Left hindlimb (tissue), 1 donor: ENCODE data around the gene TAS2R14.

Experiments
- DNase-seq: peaks from one replicate; pipeline ENCODE4 v3.0.0-alpha.2; 2018

TAS2R14 gene, protein sequence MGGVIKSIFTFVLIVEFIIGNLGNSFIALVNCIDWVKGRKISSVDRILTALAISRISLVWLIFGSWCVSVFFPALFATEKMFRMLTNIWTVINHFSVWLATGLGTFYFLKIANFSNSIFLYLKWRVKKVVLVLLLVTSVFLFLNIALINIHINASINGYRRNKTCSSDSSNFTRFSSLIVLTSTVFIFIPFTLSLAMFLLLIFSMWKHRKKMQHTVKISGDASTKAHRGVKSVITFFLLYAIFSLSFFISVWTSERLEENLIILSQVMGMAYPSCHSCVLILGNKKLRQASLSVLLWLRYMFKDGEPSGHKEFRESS

DNA sequence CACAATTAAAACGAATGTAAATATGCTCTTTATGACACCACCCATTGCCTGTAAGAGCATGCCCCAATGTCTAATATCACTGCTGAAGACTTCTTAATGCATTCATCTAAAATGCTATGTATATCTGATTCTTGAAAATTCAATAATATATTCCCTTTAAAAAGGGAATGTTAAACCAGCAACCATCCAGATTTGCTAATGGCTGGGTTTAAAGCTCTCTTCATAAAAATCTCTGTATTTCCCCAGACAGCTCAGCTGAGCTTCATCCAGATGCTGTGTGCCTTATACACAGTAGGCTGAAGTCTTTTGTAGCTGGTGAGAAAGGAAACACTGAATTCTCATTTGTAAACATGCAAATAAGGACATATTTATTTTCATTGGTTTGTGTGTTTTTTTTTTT lies at the start of gene TAS2R14:
TSS of gene TAS2R14 (minus strand) at position 101 of the 400 bp plus-strand sequence. CDS start at position 45, 56 bp downstream.
- DNase-seq: no peak

DNA sequence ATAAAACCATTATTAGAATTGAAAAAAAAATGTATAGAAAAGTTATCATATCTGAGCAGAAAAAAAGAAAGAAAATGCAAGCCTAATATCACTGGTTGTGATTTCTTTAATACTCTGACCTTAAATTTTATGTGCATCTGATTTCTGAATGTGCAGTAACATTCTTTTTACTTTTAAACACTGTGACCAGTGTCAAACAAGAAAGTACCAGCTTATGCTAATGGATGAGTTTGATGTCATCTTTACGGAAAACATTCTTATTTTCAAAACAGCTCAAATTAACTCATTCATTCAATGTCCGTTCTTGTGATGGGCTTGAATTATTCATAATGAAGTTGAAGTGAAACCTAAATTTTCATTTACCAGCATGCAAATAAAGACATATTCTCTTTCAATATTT lies 47.7 kb upstream of the TAS2R14 start, which contains the start of gene TAS2R50:
TSS of gene TAS2R50 (minus strand) at position 101 of the 400 bp plus-strand sequence. CDS start at position 49, 52 bp downstream.
- DNase-seq: no peak

DNA sequence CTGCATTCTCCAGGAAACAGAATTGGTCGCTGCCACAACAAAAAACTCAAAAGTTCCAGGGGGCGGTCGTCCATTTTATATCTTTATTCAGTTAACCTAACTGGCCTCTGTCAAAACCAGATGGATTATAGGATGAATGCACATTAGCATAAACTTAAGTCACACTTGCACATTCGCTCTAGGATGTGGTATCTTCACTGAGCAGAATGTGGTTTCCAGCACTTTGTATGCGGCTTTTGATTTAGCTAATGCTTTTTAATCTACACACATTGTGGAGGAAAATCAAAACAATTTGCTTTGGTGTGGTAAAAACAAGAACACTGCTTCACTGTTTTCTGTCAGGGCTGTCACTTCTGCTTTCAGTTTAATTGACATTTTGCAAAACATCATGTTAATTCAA lies 43.2 kb upstream of the TAS2R14 start:
- DNase-seq: no peak

DNA sequence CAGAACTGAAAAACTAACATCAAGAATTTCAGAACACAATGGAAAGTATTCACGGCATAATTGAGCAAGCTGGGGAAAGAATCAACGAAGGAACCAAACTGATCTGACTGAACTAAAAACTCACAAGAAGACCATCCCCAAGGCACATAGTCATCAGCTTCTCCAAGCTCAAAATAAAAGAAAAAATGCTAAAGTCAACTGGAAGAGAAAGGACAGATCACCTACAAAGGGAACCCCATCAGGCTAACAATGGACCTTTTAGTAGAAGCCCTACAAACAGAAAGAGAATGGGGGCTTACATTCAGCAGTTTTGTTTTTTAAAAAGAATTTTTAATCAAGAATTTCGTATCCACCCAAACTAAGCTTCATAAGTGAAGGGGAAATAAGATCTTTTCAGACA lies 35.9 kb upstream of the TAS2R14 start:
- no peak for DNase-seq

DNA sequence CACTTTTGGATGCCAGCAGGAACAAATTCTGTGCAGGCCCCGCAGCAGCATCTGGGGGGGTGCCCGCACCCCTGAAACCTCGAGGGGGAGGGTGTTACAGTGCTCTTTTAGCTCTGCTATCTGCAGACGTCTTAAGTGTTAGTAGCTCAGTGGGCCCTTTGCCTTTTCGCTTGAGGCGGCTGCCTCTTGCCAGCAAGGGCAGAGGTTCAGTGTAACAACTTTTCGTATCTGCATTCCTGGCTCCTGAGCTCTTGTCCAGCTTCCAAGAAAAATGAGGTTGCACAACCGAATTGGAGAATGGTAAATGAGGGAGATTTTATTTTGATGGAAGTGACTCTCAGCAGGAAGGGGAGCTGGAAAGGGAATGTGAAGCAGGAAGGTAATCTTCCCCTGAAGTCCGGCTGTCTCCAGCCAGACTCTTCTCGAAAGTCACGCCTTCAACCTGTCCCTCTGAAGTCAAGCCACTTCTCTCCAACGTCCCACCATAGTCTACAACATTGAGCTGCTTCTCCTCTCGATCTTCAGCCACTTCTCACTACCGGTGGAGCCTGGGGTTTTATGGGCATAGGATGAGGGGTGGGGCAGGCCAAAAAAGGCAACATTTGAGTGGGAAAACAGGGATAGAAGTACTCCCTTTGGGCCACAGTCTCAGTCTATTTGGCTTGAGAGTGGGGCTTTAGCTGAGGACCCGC lies 29.8 kb upstream of the TAS2R14 start:
- no peak for DNase-seq

DNA sequence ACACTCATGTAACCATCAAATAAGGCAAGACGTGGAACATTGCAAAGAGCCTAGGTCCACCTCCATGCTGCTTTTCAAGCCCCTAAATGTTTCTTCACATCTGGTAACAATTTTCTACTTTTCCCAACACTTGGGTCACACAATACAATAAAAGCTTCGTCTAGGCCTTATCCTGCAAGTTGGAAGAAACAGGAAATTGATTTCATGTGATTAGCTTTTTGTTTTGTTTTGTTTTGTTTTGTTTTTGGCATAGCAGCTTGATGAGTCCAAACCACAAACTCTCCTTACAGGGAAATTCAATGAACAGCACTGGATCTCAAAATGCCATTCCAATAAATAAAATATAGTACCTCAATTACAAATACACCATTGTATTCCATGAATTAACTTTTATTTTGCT lies 28.3 kb upstream of the TAS2R14 start:
- DNase-seq: no peak

DNA sequence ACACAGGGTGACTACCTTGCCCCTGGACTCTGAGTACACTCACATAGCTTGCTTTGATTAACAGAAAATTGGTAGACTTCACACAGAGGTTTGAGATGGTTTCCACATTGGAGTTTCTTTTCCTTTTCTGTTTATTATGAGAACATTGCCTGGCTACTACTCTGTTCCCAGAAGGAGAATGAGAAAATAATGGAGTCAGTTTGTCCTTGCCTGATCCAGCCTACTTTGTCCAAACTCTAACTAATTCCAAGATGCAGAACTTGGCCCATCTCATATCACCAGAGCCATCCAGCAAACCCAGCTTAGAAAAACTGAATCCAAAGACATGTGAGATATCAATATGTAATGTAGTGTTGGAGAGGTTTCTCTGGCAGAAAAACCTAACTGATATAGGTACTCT lies 27.3 kb upstream of the TAS2R14 start:
- no peak for DNase-seq

DNA sequence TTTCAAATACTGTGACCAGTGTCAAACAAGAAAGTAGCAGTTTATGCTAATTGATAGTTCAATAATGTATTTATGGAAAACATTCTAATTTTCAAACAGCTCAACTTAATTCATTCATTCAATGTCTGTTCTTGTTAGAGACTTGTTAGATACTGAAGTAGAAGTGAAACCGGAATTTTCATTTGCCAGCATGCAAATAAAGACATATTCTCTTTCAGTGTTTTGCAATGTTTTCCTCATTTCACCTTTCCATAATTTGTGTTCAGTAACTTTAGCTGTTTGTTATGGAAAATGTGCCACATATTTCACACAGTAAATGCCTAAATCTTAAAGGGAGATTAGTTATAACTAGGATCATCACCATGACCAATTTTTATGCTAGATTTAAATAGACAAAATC lies 26.4 kb upstream of the TAS2R14 start:
- no peak for DNase-seq

DNA sequence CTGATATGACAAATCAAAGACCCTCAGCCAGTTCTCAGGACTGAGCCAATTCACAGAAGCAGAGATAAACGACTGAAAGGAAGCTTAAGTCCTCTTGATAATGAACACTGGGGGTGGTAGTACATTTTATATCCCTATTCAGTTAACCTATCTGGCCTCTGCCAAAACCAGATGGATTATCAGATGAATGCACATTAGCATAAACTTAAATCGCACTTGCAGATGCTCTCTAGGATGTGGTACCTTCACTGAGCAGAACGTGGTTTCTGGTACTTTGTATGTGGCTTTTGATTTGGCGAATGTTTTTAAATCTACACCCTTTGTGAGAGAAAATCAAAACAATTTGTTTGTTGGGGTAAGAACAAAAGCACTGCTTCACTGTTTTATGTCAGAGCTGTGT lies 21.1 kb upstream of the TAS2R14 start:
- no peak for DNase-seq

DNA sequence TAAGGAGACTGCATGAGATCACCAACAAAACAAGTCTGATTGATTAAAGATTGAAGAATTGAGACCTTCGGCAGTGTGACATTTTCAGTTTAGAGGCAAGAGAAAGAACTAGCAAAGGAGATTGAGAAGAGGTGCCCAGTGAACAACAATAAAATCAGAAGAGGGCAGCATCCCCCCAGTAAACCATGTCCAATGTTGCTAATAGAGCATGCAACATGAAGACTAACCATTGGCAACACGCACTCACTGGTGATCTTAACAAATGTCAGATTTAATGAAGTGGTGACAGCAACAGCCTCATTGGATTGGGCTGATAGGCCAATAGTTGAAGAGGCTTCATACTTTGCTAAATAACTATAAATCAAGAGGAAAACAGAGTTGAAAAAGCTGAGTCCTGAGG lies 20.7 kb upstream of the TAS2R14 start:
- no peak for DNase-seq

DNA sequence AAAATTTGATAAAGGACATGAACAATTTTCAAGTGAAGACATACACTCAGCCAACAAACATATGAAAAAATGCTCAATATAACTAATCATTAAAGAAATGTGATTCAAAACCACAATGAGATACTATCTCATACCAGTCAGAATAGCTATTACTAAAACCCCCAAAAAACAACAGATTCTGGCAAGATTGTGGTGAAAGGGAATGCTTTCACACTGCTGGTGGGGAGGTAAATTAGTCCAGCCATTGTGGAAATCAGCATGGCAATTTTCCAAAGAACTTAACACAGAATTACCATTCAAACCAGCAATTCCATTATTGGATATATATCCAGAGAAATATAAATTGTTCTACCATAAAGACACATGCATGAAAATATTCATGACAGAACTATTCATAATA lies 18.7 kb upstream of the TAS2R14 start:
- DNase-seq: no peak

DNA sequence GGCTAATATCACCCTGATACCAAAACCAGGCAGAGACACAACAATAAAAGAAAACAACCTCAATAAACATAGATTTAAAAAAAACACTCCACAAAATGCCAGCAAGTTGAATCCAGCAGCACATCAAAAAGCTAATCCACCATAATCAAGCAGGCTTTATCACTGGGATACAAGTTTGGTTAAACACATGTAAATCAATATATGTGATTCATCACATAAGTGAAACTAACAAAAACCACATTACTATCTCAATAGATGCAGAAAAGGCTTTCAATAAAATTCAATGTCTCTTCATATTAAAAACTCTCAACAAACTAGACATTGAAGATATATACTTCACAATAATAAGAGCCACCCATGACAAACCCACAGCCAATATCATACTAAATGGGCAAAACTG lies 17.0 kb upstream of the TAS2R14 start:
- no peak for DNase-seq

DNA sequence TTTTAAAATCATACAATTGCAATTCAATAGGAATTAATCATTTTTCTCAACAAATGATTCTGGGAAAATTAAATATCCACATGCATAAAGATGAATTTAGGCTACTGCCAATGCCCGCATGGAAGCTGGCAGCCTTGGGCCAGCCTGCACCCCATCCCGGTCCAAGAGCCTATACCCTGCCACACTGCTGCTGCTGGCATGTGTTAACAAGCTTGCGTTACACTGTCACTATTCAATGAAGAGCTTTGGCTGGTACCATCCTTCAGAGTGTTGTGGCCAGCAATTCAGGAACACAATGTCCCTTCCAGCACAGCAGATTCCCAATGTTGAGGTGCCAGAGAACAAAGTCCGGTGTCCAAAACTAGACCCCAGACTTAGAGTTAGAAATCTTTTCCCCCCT lies 13.6 kb upstream of the TAS2R14 start:
- DNase-seq: no peak

DNA sequence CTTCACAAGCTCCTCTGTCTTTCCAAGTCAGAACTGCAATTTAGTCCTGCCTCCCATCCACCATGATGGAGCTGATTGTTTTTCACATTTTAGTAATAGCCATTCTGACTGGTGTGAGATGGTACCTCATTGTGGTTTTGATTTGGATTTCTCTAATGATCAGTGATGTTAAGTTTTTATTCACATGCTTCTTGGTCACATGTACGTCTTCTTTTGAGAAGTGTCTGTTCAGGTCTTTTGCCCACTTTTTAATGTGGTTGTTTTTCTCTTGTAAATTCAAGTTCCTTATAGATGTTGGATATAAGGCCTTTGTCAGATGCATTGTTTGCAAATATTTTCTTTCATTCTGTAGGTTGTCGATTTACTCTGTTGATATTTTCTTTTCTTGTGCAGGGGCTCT lies 4.1 kb upstream of the TAS2R14 start:
- DNase-seq: no peak

DNA sequence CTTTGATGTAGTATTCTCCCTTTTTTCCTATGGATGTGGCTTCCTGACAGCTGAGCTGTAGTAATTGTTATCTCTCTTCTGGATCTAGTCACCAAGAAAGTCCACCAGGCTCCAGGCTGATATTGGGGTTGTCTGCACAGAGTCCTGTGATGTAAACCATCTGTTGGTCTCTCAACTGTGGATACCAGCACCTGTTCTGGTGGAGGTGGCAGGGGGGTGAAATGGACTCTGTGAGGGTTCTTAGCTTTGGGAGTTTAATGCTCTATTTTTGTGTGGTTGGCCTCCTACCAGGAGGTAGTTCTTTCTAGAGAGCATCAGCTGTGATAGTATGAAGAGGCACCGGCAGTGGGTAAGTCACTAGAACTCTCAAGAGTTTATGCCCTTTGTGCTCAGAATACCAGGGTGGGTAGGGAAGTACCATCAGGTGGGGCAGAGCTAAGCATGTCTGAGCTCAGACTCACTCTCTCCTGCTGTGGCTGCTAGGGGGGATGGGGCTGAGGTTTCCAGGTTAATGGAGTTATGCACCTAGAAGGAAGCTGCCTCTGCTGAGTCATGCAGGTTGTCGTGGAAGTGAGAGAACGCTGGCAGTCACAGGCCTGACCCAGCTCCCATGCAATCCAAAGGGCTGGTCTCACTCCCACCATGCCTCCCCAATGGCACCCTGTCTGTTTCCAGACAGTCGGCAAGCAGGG lies 3.0 kb upstream of the TAS2R14 start:
- DNase-seq: no peak

DNA sequence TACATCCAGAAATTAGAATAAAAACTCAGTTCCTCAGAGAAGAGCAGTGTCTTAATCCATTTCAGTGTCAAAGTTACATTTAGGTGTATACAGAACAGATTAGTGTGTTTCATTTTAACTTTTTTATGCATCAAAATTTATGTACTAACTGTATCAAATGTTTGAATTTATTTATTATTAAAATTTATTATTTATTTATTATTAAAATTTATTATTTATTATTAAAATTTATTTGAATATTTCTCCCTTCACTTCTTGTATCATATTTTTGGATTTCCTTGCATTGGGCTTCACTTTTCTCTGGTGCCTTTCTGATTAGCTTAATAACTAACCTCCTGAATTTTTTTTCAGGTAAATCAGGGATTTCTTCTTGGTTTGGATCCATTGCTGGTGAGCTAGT lies 2.3 kb upstream of the TAS2R14 start:
- DNase-seq: no peak

DNA sequence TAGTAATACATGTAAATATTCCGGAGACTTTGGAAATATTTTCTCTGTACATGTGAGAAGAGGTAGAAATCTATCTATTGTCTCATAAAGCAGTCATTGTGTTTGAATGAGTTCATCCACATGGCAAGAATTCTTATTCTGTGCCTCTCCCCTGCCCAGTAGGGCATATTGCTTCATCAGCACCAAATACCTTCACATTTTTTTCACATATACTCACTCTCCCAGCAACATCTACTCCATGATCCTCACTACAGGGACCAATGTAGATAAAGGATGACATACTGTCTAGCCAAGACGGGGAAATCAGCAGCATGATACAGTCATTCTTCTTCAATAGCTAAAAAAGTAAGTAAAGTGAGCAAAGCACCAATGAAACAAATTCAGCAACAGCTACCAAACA lies 1.3 kb upstream of the TAS2R14 start:
- no peak for DNase-seq

DNA sequence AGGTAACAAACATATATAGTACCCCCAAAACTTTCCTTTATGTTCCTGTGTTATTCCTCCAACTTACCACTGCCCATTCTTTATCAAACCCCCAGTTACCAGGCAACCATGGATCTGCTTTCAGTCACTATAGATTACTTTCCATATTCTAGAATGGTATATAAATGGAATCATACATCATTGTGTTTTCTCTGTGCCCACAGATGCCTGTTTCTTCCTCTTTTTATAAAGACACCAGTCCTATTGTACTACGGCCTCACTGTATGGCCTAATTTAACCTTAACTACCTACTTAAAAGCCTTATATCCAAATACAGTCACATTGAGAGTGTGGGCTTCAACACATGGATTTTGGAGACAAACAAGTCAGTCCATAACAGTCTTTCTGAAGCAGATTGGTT lies 2.6 kb downstream of the TAS2R14 start:
- no peak for DNase-seq

DNA sequence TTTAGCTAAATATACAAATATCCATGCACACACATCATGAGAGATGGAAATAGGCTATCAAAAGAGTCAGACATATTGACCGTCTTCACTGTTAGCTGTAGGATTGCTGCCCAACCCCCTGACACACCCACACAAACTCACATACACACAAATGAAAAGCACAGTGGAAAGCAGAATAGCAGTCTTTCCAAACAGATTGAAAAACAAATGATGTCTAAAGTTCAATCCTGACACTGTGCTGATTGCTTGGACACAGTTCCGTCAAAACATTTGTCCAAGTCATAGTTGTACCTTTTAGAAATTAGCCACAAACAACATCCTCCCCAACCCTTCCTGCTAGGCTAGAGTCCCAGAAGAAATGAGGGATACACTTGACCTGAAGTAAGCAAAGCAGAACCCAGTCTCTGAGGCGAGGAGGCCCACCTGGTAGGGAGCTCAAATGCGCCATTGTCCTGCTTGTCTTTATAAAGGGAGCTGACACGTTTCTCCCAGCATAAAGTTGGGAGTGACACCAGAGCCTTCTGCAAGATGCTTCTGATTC lies 10.2 kb downstream of the TAS2R14 start, which contains the start of gene PRH2:
TSS of gene PRH2 (plus strand) at position 491 of the 541 bp plus-strand sequence. CDS start at position 529, 38 bp downstream.
- DNase-seq: no peak

DNA sequence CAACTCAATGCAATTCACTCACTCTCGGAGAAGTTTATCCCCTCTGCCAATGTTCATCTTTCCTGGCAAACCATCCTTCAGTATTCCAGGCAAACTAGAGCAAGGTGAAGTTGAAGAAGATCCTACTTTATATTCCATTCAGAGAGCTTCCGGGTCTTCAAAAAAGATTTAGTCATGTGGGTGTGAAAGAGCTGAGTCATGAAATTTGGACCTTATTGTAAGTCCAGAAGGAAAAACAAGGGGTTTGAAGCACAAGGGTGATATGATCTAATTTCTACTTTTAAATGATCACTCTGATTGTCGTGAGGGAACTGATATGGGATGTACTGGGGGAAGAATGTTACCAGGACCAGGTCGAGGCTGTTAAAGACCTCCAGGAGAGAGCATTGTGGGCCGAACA lies 12.8 kb downstream of the TAS2R14 start:
- DNase-seq: no peak

DNA sequence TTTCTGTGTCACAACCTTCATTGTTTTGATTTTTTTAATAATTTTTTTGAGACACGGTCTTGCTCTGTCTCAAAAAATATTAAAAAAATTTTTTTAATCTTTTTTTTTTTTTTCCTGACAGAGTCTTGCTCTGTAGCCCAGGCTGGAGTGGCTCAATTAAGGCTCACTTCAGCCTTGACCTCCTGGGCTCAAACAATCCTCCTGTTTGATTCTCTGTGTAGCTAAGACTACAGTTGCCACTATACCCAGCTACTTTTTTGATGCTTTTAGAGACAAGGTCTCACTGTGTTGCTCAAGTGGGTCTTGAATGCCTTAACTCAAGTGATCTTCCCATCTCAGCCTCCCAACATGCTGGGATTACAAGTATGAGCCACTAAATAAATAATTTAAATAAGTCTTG lies 19.3 kb downstream of the TAS2R14 start:
- DNase-seq: no peak

DNA sequence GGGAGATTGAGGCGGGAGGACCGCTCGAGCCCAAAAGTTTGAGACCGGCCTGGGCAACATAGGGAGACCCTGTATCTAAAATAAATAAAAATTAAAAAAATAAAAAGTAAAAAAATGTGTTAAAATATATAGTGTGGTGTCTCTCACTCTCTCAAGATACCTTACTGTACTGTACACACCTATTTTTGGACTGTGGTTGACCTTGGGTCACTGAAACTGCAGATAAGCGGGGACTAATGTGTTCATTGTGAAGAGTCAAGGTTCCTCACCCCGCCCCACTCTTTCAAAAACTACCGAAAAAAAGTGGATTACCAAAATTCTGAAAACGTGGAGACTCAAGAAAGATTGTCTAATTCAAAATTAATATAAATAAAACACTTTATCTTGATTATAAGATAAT lies 28.7 kb downstream of the TAS2R14 start:
- no peak for DNase-seq

DNA sequence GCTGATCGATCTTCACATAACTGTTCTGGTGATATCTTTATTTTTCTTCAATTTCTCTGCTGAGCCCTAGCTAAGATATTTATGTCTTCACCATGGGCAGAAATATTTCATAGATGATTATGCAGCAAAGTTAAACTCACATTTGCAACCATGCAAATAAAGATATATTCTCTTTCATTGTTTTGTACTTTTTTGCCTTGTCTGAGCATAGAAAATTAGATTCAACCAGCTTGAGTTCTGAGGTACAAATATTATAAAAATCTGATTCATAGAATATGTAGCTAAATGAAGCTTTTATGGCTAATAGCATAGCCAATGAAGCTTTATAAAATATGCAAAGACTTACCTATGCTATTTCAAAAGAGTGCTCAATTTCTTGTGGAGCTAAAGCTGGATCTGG lies 29.6 kb downstream of the TAS2R14 start, which contains the start of gene TAS2R13:
TSS of gene TAS2R13 (minus strand) at position 101 of the 400 bp plus-strand sequence. CDS start 264 bp downstream, outside the sequence.
- DNase-seq: no peak
